MM.1S (cell line): ENCODE results near the gene ZMYM4.

ENCODE experiments used
- DNase-seq: peaks from one replicate; pipeline ENCODE4 v3.0.0-alpha.2; 2015
- H2AFZ ChIP-seq: fragments of 300-600 bp; sonication (generic); 2 replicates; pipeline ENCODE4 v1.6.0; 2016; ENCODE audit warnings: antibody characterized with exemption, low read length
- H3F3A ChIP-seq: fragments of 300-600 bp; sonication (generic); 2 replicates; pipeline ENCODE4 v1.6.1; 2016; ENCODE audit warnings: mild to moderate bottlenecking, antibody characterized with exemption, low read length, moderate library complexity, mixed read lengths; ENCODE audit not compliant: insufficient read depth
- H3K27ac ChIP-seq: fragments of 300-600 bp; sonication (generic); 2 replicates; pipeline ENCODE4 v1.5.1; 2016; ENCODE audit warnings: mild to moderate bottlenecking, low read length
- H3K27me3 ChIP-seq: fragments of 300-600 bp; sonication (generic); replicated peaks from 2 replicates; pipeline ENCODE4 v1.6.0; 2016; ENCODE audit warnings: low read length; ENCODE audit not compliant: insufficient read depth
- H3K36me3 ChIP-seq: fragments of 300-600 bp; sonication (generic); replicated peaks from 2 replicates; pipeline ENCODE4 v1.6.1; 2016; ENCODE audit warnings: mild to moderate bottlenecking, low read length, mixed read lengths; ENCODE audit not compliant: insufficient read depth
- H3K4me1 ChIP-seq: fragments of 300-600 bp; sonication (generic); 2 replicates; pipeline ENCODE4 v1.6.1; 2016; ENCODE audit warnings: low read length, mixed read lengths
- H3K4me2 ChIP-seq: fragments of 300-600 bp; sonication (generic); 2 replicates; pipeline ENCODE4 v1.6.0; 2016; ENCODE audit warnings: low read depth, low read length
- H3K4me3 ChIP-seq: fragments of 300-600 bp; sonication (generic); 2 replicates; pipeline ENCODE4 v1.5.1; 2016; ENCODE audit warnings: low read length, mixed read lengths
- H3K79me2 ChIP-seq: fragments of 300-600 bp; sonication (generic); 2 replicates; pipeline ENCODE4 v1.6.1; 2016; ENCODE audit warnings: mixed run types, low read length, mixed read lengths
- H3K9ac ChIP-seq: fragments of 300-600 bp; sonication (generic); 2 replicates; pipeline ENCODE4 v1.6.1; 2016; ENCODE audit warnings: low read length, mixed read lengths
- H3K9me2 ChIP-seq: fragments of 300-600 bp; sonication (generic); replicated peaks from 2 replicates; pipeline ENCODE4 v1.6.1; 2016; ENCODE audit warnings: mild to moderate bottlenecking, low read length, mixed read lengths; ENCODE audit not compliant: insufficient read depth
- H3K9me3 ChIP-seq: fragments of 300-600 bp; sonication (generic); replicated peaks from 2 replicates; pipeline ENCODE4 v1.6.1; 2016; ENCODE audit warnings: mild to moderate bottlenecking, low read length, mixed read lengths; ENCODE audit not compliant: insufficient read depth
- H4K20me1 ChIP-seq: fragments of 300-600 bp; sonication (generic); 2 replicates; pipeline ENCODE4 v1.6.1; 2016; ENCODE audit warnings: mild to moderate bottlenecking, low read length, moderate library complexity, mixed read lengths; ENCODE audit not compliant: insufficient read depth
- CTCF ChIP-seq: fragments of 300-600 bp; sonication (generic); IDR thresholded peaks from 2 replicates; pipeline ENCODE4 v1.5.1; 2016; ENCODE audit warnings: antibody characterized with exemption, low read length, mixed read lengths
- EZH2 ChIP-seq: fragments of 300-600 bp; sonication (generic); optimal IDR thresholded peaks from 2 replicates; pipeline ENCODE3; 2017; ENCODE audit warnings: low read depth, mild to moderate bottlenecking, antibody characterized with exemption, low read length, mixed read lengths
- EZH2phosphoT487 ChIP-seq: fragments of 300-600 bp; sonication (generic); IDR thresholded peaks from 2 replicates; pipeline ENCODE4 v1.6.1; 2018; ENCODE audit warnings: antibody characterized with exemption, low read length

ZMYM4 gene

GRCh38 chr1:35269201-35269988, 886 bp downstream of the ZMYM4 start:
- Histone ChIP-seq H3K27me3 (no peaks in the 10 kb centered on the region), H3K9ac (peak overlapping the region; percentile 84), H3F3A (peaks cover 10% of the 10 kb centered on the region; the same call in 1 of the 2 replicates), H3K4me3 (peak overlapping the region; percentile 78), H3K27ac (no peak overlapping the region), H3K4me1 (peaks cover 17% of the 10 kb centered on the region), H3K4me2 (peak overlapping the region; percentile 89), H3K9me2 (no peaks in the 10 kb centered on the region), H3K36me3 (no peaks in the 10 kb centered on the region), H3K79me2 (peaks cover 53% of the 10 kb centered on the region), H4K20me1 (no peaks in the 10 kb centered on the region), H2AFZ (peak overlapping the region; percentile 78), H3K9me3 (no peaks in the 10 kb centered on the region)
- DNase-seq = no peak
- no peak for TF ChIP-seq EZH2phosphoT487
- no peak for TF ChIP-seq EZH2
- no peak for TF ChIP-seq CTCF

GRCh38 chr1:35269989-35270289, 1.4 kb downstream of the ZMYM4 start:
- TF ChIP-seq CTCF (no peak), EZH2 (no peak), EZH2phosphoT487 (no peak)
- H3K4me2 ChIP-seq = peak overlapping the region; percentile 89
- H3K9ac ChIP-seq = no peak overlapping the region
- no peaks in the 10 kb centered on the region for H3K9me2 ChIP-seq
- H2AFZ ChIP-seq = no peak overlapping the region
- peak overlapping the region; percentile 78 for H3K4me3 ChIP-seq
- H3K79me2 ChIP-seq = peaks cover 53% of the 10 kb centered on the region
- no peaks in the 10 kb centered on the region for H4K20me1 ChIP-seq
- no peaks in the 10 kb centered on the region for H3K36me3 ChIP-seq
- no peaks in the 10 kb centered on the region for H3K27me3 ChIP-seq
- H3K27ac ChIP-seq = no peak overlapping the region
- 0 out of 2 replicates have a peak, but pooled peaks cover 5% of the 10 kb centered on the region for H3F3A ChIP-seq
- DNase-seq = no peak
- peaks cover 11% of the 10 kb centered on the region for H3K4me1 ChIP-seq
- no peaks in the 10 kb centered on the region for H3K9me3 ChIP-seq

- Histone ChIP-seq H3K27ac (no peak overlapping the region), H3F3A (0 out of 2 replicates have a peak, but pooled peaks cover 3% of the 10 kb centered on the region), H3K79me2 (peaks cover 53% of the 10 kb centered on the region), H3K4me3 (no peak overlapping the region), H3K4me1 (peaks cover 11% of the 10 kb centered on the region), H3K4me2 (no peak overlapping the region), H3K9me3 (no peaks in the 10 kb centered on the region), H4K20me1 (no peaks in the 10 kb centered on the region), H3K27me3 (no peaks in the 10 kb centered on the region), H3K9ac (no peak overlapping the region), H3K36me3 (no peaks in the 10 kb centered on the region), H2AFZ (no peak overlapping the region), H3K9me2 (no peaks in the 10 kb centered on the region)
- TF ChIP-seq CTCF = no peak
- DNase-seq = no peak
Observed at GRCh38 chr1:35270836-35271235, 2.3 kb downstream of the ZMYM4 start.
